ENCODE results near the gene DPF3.

Gene DPF3

GRCh38 chr14:72708708-72709475, 185.0 kb downstream of the DPF3 start:
- H3K27me3 ChIP-seq (ENCODE audit: control insufficient read depth, insufficient read depth, low read length): no peaks in the 10 kb centered on the region
- no peak overlapping the region for H3K9ac ChIP-seq (ENCODE audit: low read length)
- H3K4me3 ChIP-seq (ENCODE audit: low read depth, low read length): no peak overlapping the region
- no peak overlapping the region for H3K27ac ChIP-seq (ENCODE audit: low read depth, low read length)
- no peaks in the 10 kb centered on the region for H3K36me3 ChIP-seq (ENCODE audit: control insufficient read depth, insufficient read depth, low read length)
- H3K9me3 ChIP-seq (ENCODE audit: control insufficient read depth, insufficient read depth, low read depth, low read length): no peaks in the 10 kb centered on the region
- H3K4me1 ChIP-seq (ENCODE audit: control insufficient read depth, insufficient read depth, low read length): no peaks in the 10 kb centered on the region

- Histone ChIP-seq H3K9me3 (ENCODE audit: control insufficient read depth, insufficient read depth, low read depth, low read length) (no peaks in the 10 kb centered on the region), H3K4me1 (ENCODE audit: control insufficient read depth, insufficient read depth, low read length) (no peaks in the 10 kb centered on the region), H3K27ac (ENCODE audit: low read depth, low read length) (no peak overlapping the region), H3K4me3 (ENCODE audit: low read depth, low read length) (no peak overlapping the region), H3K27me3 (ENCODE audit: control insufficient read depth, insufficient read depth, low read length) (no peaks in the 10 kb centered on the region), H3K36me3 (ENCODE audit: control insufficient read depth, insufficient read depth, low read length) (no peaks in the 10 kb centered on the region), H3K9ac (ENCODE audit: low read length) (no peak overlapping the region)
Measured at GRCh38 chr14:72708222-72708621, 185.7 kb downstream of the DPF3 start.

DNA sequence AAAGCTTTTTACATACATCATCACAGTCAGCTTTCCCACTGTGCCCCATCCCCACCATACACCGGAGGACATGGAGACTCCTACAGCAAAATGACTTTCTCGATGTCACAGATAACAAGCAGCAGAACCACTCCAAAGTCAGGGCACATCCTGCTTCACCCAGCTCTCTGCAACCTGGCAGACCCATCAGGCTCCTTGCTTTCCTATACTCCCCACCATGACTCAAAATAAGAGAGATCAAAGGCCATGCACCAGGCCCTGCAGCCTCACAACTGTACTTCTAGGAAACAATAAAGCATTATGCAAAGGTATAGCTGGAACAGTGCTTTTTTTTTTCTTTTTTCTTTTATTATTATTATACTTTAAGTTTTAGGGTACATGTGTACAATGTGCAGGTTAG, 187.4 kb downstream of the DPF3 start:
- no peak overlapping the region for H3K4me3 ChIP-seq (ENCODE audit: low read depth, low read length)
- no peak overlapping the region for H3K9ac ChIP-seq (ENCODE audit: low read length)
- no peak overlapping the region for H3K27ac ChIP-seq (ENCODE audit: low read depth, low read length)
- no peaks in the 10 kb centered on the region for H3K9me3 ChIP-seq (ENCODE audit: control insufficient read depth, insufficient read depth, low read depth, low read length)
- H3K27me3 ChIP-seq (ENCODE audit: control insufficient read depth, insufficient read depth, low read length): no peaks in the 10 kb centered on the region
- H3K36me3 ChIP-seq (ENCODE audit: control insufficient read depth, insufficient read depth, low read length): no peaks in the 10 kb centered on the region
- H3K4me1 ChIP-seq (ENCODE audit: control insufficient read depth, insufficient read depth, low read length): no peaks in the 10 kb centered on the region; the same call in 1 of the 2 replicates

DNA sequence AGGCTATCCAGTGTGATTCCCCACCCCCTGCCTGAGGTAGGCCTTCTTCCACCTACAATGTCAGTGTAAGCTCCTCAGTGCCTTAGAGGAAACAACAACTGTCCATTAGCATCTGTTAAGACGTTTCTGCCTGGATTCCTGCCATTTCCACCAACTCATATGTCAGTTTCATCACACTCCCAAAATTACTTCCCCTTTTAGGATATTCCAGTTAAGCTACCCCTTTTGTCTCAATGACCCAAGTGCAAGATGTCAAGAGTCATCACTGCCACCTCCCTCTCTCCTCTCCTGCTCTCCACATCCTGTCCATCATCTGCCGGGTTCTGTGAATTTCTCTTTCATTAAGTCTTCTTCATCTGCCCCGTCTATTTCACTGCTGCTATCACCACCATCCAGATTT, 189.4 kb downstream of the DPF3 start:
- no peak overlapping the region for H3K4me3 ChIP-seq (ENCODE audit: low read depth, low read length)
- H3K4me1 ChIP-seq (ENCODE audit: control insufficient read depth, insufficient read depth, low read length): peaks cover 6% of the 10 kb centered on the region; the same call in 1 of the 2 replicates
- no peaks in the 10 kb centered on the region for H3K36me3 ChIP-seq (ENCODE audit: control insufficient read depth, insufficient read depth, low read length)
- no peaks in the 10 kb centered on the region for H3K27me3 ChIP-seq (ENCODE audit: control insufficient read depth, insufficient read depth, low read length)
- no peak overlapping the region for H3K9ac ChIP-seq (ENCODE audit: low read length)
- no peaks in the 10 kb centered on the region for H3K9me3 ChIP-seq (ENCODE audit: control insufficient read depth, insufficient read depth, low read depth, low read length)
- no peak overlapping the region for H3K27ac ChIP-seq (ENCODE audit: low read depth, low read length)

DNA sequence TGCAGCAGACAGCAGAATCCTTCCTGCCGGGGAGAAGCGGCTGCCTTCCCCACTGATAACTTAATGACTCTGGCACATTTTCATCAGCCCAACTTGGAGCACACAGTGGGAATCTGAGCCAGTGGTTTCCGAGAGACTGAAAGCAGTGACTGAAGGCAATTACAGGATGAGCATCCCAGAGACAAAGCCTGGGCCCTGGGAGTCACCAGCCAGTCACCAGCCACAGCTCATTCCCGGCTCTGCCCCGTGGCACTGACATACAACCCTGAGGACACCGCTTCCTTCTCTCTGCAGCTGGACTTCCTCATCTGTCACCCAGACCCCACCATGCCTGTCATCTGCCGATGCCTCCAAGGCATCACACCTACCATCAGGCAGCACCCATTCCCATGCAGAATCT, 192.3 kb downstream of the DPF3 start:
- H3K27ac ChIP-seq (ENCODE audit: low read depth, low read length): no peak overlapping the region
- H3K4me3 ChIP-seq (ENCODE audit: low read depth, low read length): no peak overlapping the region
- H3K9me3 ChIP-seq (ENCODE audit: control insufficient read depth, insufficient read depth, low read depth, low read length): no peaks in the 10 kb centered on the region
- H3K36me3 ChIP-seq (ENCODE audit: control insufficient read depth, insufficient read depth, low read length): no peaks in the 10 kb centered on the region
- H3K4me1 ChIP-seq (ENCODE audit: control insufficient read depth, insufficient read depth, low read length): peaks cover 6% of the 10 kb centered on the region; the same call in 1 of the 2 replicates
- H3K27me3 ChIP-seq (ENCODE audit: control insufficient read depth, insufficient read depth, low read length): no peaks in the 10 kb centered on the region
- H3K9ac ChIP-seq (ENCODE audit: low read length): no peak overlapping the region

DNA sequence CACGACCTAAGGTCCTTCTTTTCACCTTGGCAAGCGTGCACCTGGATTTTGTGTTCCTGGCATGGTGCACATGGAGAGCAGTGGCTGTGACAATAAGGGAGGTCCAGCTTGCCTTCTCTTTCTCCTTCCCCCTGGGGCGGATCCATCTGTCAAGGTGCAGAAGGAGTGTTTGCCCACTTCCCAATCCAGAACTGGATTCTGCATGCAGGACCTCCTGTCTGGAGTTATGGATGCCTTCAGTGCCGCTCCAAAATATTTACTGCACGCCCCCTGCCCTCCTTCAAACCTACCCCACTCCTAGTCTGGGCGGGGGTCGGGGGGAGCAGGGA, 192.7 kb downstream of the DPF3 start:
- Histone ChIP-seq H3K27me3 (ENCODE audit: control insufficient read depth, insufficient read depth, low read length) (no peaks in the 10 kb centered on the region), H3K9me3 (ENCODE audit: control insufficient read depth, insufficient read depth, low read depth, low read length) (no peaks in the 10 kb centered on the region), H3K4me3 (ENCODE audit: low read depth, low read length) (no peak overlapping the region), H3K9ac (ENCODE audit: low read length) (no peak overlapping the region), H3K36me3 (ENCODE audit: control insufficient read depth, insufficient read depth, low read length) (no peaks in the 10 kb centered on the region), H3K27ac (ENCODE audit: low read depth, low read length) (no peak overlapping the region), H3K4me1 (ENCODE audit: control insufficient read depth, insufficient read depth, low read length) (peaks cover 6% of the 10 kb centered on the region; the same call in 1 of the 2 replicates)

GRCh38 chr14:72700338-72701236, 193.3 kb downstream of the DPF3 start:
- no peaks in the 10 kb centered on the region for H3K27me3 ChIP-seq (ENCODE audit: control insufficient read depth, insufficient read depth, low read length)
- H3K27ac ChIP-seq (ENCODE audit: low read depth, low read length): no peak overlapping the region
- no peaks in the 10 kb centered on the region for H3K36me3 ChIP-seq (ENCODE audit: control insufficient read depth, insufficient read depth, low read length)
- H3K9me3 ChIP-seq (ENCODE audit: control insufficient read depth, insufficient read depth, low read depth, low read length): no peaks in the 10 kb centered on the region
- no peak overlapping the region for H3K4me3 ChIP-seq (ENCODE audit: low read depth, low read length)
- H3K4me1 ChIP-seq (ENCODE audit: control insufficient read depth, insufficient read depth, low read length): peaks cover 6% of the 10 kb centered on the region; the same call in 1 of the 2 replicates
- H3K9ac ChIP-seq (ENCODE audit: low read length): no peak overlapping the region

DNA sequence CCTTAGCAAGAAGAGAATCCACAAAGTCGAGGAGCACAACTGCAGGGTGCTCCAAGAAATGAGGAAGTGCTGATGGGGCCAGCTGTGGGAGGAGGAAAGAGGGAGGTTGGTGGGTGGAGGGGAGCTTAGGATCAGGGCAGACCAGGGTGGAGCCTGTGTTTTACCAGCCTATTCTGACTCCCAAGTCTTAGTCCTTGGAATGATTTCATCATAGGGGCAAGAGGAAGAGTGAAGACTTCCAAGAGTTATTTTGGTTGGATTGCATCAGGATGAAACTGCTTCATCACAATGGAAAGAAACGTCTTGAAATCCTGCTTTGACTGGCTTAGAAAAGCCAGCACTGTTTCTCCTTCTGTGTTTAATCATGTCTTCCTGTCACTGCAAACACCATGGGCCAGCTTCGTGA, 194.0 kb downstream of the DPF3 start:
- no peaks in the 10 kb centered on the region for H3K27me3 ChIP-seq (ENCODE audit: control insufficient read depth, insufficient read depth, low read length)
- no peak overlapping the region for H3K4me3 ChIP-seq (ENCODE audit: low read depth, low read length)
- no peak overlapping the region for H3K9ac ChIP-seq (ENCODE audit: low read length)
- no peaks in the 10 kb centered on the region for H3K36me3 ChIP-seq (ENCODE audit: control insufficient read depth, insufficient read depth, low read length)
- H3K27ac ChIP-seq (ENCODE audit: low read depth, low read length): no peak overlapping the region
- peaks cover 6% of the 10 kb centered on the region; the same call in 1 of the 2 replicates for H3K4me1 ChIP-seq (ENCODE audit: control insufficient read depth, insufficient read depth, low read length)
- H3K9me3 ChIP-seq (ENCODE audit: control insufficient read depth, insufficient read depth, low read depth, low read length): no peaks in the 10 kb centered on the region

DNA sequence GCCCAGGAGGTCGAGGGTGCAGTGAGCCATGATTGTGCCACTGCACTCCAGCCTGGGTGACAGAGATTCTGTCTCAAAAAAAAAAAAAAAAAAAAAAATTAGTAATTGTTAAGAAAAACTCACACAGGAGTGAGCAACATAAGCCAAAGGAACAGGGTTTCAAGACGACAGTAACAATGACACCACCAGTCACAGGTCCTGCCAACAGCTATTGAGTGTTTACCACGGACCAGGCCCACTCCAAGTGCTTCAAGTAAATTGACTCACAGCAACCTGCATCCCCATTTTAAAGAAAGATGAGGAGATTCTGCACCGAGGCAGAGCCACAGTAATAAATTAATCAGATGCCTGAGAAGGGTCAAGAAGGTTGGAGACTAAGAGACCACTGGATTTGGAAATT, 194.5 kb downstream of the DPF3 start:
- Histone ChIP-seq H3K27me3 (ENCODE audit: control insufficient read depth, insufficient read depth, low read length) (no peaks in the 10 kb centered on the region), H3K4me3 (ENCODE audit: low read depth, low read length) (no peak overlapping the region), H3K36me3 (ENCODE audit: control insufficient read depth, insufficient read depth, low read length) (no peaks in the 10 kb centered on the region), H3K9ac (ENCODE audit: low read length) (no peak overlapping the region), H3K9me3 (ENCODE audit: control insufficient read depth, insufficient read depth, low read depth, low read length) (no peaks in the 10 kb centered on the region), H3K27ac (ENCODE audit: low read depth, low read length) (no peak overlapping the region), H3K4me1 (ENCODE audit: control insufficient read depth, insufficient read depth, low read length) (peaks cover 6% of the 10 kb centered on the region; the same call in 1 of the 2 replicates)

- no peak overlapping the region for H3K4me3 ChIP-seq (ENCODE audit: low read depth, low read length)
- H3K9me3 ChIP-seq (ENCODE audit: control insufficient read depth, insufficient read depth, low read depth, low read length): no peaks in the 10 kb centered on the region
- peaks cover 2% of the 10 kb centered on the region; the same call in 1 of the 2 replicates for H3K4me1 ChIP-seq (ENCODE audit: control insufficient read depth, insufficient read depth, low read length)
- H3K9ac ChIP-seq (ENCODE audit: low read length): no peak overlapping the region
- H3K27ac ChIP-seq (ENCODE audit: low read depth, low read length): no peak overlapping the region
- H3K27me3 ChIP-seq (ENCODE audit: control insufficient read depth, insufficient read depth, low read length): no peaks in the 10 kb centered on the region
- no peaks in the 10 kb centered on the region for H3K36me3 ChIP-seq (ENCODE audit: control insufficient read depth, insufficient read depth, low read length)
Measured at GRCh38 chr14:72692696-72693095, 201.2 kb downstream of the DPF3 start.

- H3K4me1 ChIP-seq (ENCODE audit: control insufficient read depth, insufficient read depth, low read length): 0 out of 2 replicates have a peak, but pooled peaks cover 2% of the 10 kb centered on the region
- H3K9ac ChIP-seq (ENCODE audit: low read length): no peak overlapping the region
- H3K36me3 ChIP-seq (ENCODE audit: control insufficient read depth, insufficient read depth, low read length): no peaks in the 10 kb centered on the region
- no peaks in the 10 kb centered on the region for H3K9me3 ChIP-seq (ENCODE audit: control insufficient read depth, insufficient read depth, low read depth, low read length)
- no peak overlapping the region for H3K4me3 ChIP-seq (ENCODE audit: low read depth, low read length)
- H3K27ac ChIP-seq (ENCODE audit: low read depth, low read length): no peak overlapping the region
- H3K27me3 ChIP-seq (ENCODE audit: control insufficient read depth, insufficient read depth, low read length): no peaks in the 10 kb centered on the region
Measured at GRCh38 chr14:72690324-72690723, 203.6 kb downstream of the DPF3 start.
